CD4-positive, alpha-beta T cell (primary cell): Measurements from ENCODE around the gene CYP4V2. TPM values are rescaled to one million over a fixed set of nuclear protein-coding genes. Genes with fewer than 3 reads are reported as not detected.

Experiments used
- ATAC-seq: fragments of 200-7000 bp; cut with Tn5 transposase; one replicate; pipeline ENCODE4 v1.10.0; 2022; ENCODE audit warnings: mild to moderate bottlenecking; ENCODE audit not compliant: poor library complexity
- CTCF ChIA-PET: fragments of 350-600 bp; sonication (Branson Sonifier 250); formaldehyde crosslinking; loops from one replicate; lab custom pipeline; 2021; ENCODE audit warnings: antibody characterized with exemption, inconsistent platforms; lab: Charles Lee
- POLR2A ChIA-PET: fragments of 350-600 bp; sonication (Branson Sonifier 250); formaldehyde crosslinking; loops from one replicate; lab custom pipeline; 2021; ENCODE audit warnings: antibody characterized with exemption, inconsistent platforms; lab: Charles Lee
- DNase-seq, 14 experiments: peaks; one replicate each; pipeline ENCODE4 v3.0.0-alpha.2; 2013 to 2020; ENCODE audit warnings: mixed read lengths in 2 of 14
- H3K27ac ChIP-seq, 2 donors: one replicate each; pipeline versions ENCODE4 v1.5.1 to v1.7.0; 2013; ENCODE audit warnings: low read length in 2 of 2, low read depth in 1 of 2, mild to moderate bottlenecking in 1 of 2
- H3K27me3 ChIP-seq, 2 experiments: 1 replicate in 1 of 2; 2 replicates in 1 of 2; pipeline versions ENCODE4 v1.6.1 to v1.7.0; 2013; ENCODE audit warnings: low read length in 2 of 2, control low read depth in 1 of 2, mild to moderate bottlenecking in 1 of 2, moderate library complexity in 1 of 2; ENCODE audit not compliant: insufficient read depth in 2 of 2, control insufficient read depth in 1 of 2
- H3K36me3 ChIP-seq: one replicate; pipeline ENCODE4 v1.6.1; 2013; ENCODE audit warnings: low read length, control low read depth; ENCODE audit not compliant: insufficient read depth
- H3K4me1 ChIP-seq: one replicate; pipeline ENCODE4 v1.6.1; 2013; ENCODE audit warnings: low read length, control low read depth; ENCODE audit not compliant: insufficient read depth
- H3K4me3 ChIP-seq: one replicate; pipeline ENCODE4 v1.5.1; 2013; ENCODE audit warnings: mild to moderate bottlenecking, low read length, moderate library complexity
- H3K9me3 ChIP-seq, 2 experiments: 1 replicate in 1 of 2; 2 replicates in 1 of 2; pipeline versions ENCODE4 v1.6.1 to v1.7.0; 2013; ENCODE audit warnings: low read length in 2 of 2, mild to moderate bottlenecking in 2 of 2, control low read depth in 1 of 2, moderate library complexity in 1 of 2; ENCODE audit not compliant: control insufficient read depth in 1 of 2, insufficient read depth in 1 of 2
- H3K27ac Mint-ChIP-seq: one replicate; pipeline ENCODE4 v1.8.0; 2020; ENCODE audit warnings: mixed read lengths
- H3K27me3 Mint-ChIP-seq: one replicate; pipeline ENCODE4 v1.8.0; 2021; ENCODE audit warnings: mixed read lengths
- H3K36me3 Mint-ChIP-seq: one replicate; pipeline ENCODE4 v1.8.0; 2021; ENCODE audit warnings: low read depth, mixed read lengths
- H3K4me1 Mint-ChIP-seq: one replicate; pipeline ENCODE4 v1.8.0; 2021; ENCODE audit warnings: low read depth, mixed read lengths
- H3K4me3 Mint-ChIP-seq: one replicate; pipeline ENCODE4 v1.8.0; 2020; ENCODE audit warnings: mild to moderate bottlenecking, mixed read lengths
- H3K9me3 Mint-ChIP-seq: one replicate; pipeline ENCODE4 v1.8.0; 2020; ENCODE audit warnings: mixed read lengths
- intact Hi-C, 2 experiments: fragments of 100-400 bp; cut with DNase I in 1 of 2; cut with micrococcal nuclease in 1 of 2; formaldehyde crosslinking; loops; one replicate each; pipeline versions ENCODE4 v1.15.1 to v1.9.0; 2023 to 2025; cut with DNase I, micrococcal nuclease
- total RNA-seq, 174 experiments: library from RNA in 2 of 174; stranded (reverse) in 2 of 174; gene quantifications; one replicate each; pipeline ENCODE4 v1.2.3 and lab custom pipeline; 2021 to 2026
- TF ChIP-seq, protein P1 (sequence below): fragments of 200-600 bp; IDR thresholded peaks from one replicate; pipeline ENCODE4 v1.8.0; 2022; ENCODE audit warnings: antibody characterized with exemption, mild to moderate bottlenecking

Gene CYP4V2
- total RNA-seq, 2 experiments from 2014 or later, result 12.7 to 12.8 TPM

GRCh38 chr4:186204103-186204559 lies 12.8 kb downstream of the CYP4V2 start:
- intact Hi-C loops, result loop anchor here (5.0 kb wide), 1 partner anchor 137 kb away; the partner anchor contains the start of gene TLR3 (in 2 of the 2)
- peaks cover 0 to 2% of the 10 kb centered on the region in 2 experiments for H3K9me3 ChIP-seq
- H3K27me3 ChIP-seq, result no peaks in the 10 kb centered on the region
- H3K27ac Mint-ChIP-seq, result peak overlapping the region; percentile 85
- no peaks in the 10 kb centered on the region for H3K27me3 Mint-ChIP-seq
- H3K4me3 Mint-ChIP-seq, result peak overlapping the region; percentile 81
- H3K27ac ChIP-seq, result no peak overlapping the region
- peaks cover 16% of the 10 kb centered on the region for H3K4me1 ChIP-seq
- ChIA-PET CTCF (no interaction called here), POLR2A (interaction anchor here (3.0 kb wide), 1 partner anchor 12 kb away, joined by 35 read pairs; the partner anchor contains the start of gene CYP4V2)
- peak; percentile 72 for ATAC-seq
- peaks cover 9% of the 10 kb centered on the region for H3K36me3 ChIP-seq
- H3K9me3 Mint-ChIP-seq, result peaks cover 5% of the 10 kb centered on the region
- DNase-seq, result peak in 8 of 14 experiments; percentile 10 to 89 (median 62)
- H3K4me1 Mint-ChIP-seq, result peaks cover 29% of the 10 kb centered on the region
- TF ChIP-seq, protein P1, sequence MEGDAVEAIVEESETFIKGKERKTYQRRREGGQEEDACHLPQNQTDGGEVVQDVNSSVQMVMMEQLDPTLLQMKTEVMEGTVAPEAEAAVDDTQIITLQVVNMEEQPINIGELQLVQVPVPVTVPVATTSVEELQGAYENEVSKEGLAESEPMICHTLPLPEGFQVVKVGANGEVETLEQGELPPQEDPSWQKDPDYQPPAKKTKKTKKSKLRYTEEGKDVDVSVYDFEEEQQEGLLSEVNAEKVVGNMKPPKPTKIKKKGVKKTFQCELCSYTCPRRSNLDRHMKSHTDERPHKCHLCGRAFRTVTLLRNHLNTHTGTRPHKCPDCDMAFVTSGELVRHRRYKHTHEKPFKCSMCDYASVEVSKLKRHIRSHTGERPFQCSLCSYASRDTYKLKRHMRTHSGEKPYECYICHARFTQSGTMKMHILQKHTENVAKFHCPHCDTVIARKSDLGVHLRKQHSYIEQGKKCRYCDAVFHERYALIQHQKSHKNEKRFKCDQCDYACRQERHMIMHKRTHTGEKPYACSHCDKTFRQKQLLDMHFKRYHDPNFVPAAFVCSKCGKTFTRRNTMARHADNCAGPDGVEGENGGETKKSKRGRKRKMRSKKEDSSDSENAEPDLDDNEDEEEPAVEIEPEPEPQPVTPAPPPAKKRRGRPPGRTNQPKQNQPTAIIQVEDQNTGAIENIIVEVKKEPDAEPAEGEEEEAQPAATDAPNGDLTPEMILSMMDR, result no peak
- H3K36me3 Mint-ChIP-seq, result peaks cover 27% of the 10 kb centered on the region
- H3K4me3 ChIP-seq, result no peak overlapping the region

DNA sequence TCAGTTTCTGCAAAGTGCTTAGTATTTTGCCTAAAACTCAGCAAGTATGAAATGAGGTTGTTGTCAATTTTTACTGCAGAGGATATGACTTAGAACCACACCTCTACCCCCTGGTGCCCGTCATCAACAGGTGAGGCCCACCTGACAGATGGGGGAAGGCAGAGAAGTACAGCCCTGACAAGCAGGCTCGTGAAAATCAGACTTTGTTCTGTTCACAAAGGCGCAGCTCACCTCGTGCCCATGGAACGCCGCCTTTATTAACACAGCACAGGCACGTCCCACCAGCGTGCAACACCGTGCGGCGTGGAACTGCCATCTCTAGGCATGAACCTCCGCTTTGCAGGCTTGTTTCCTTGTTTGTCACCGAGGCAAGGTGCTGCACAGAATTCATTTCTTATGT lies 13.3 kb downstream of the CYP4V2 start:
- intact Hi-C loops, result loop anchor here (5.0 kb wide), 1 partner anchor 137 kb away; the partner anchor contains the start of gene TLR3 (in 2 of the 2)
- peak overlapping the region; percentile 85 for H3K27ac Mint-ChIP-seq

DNA sequence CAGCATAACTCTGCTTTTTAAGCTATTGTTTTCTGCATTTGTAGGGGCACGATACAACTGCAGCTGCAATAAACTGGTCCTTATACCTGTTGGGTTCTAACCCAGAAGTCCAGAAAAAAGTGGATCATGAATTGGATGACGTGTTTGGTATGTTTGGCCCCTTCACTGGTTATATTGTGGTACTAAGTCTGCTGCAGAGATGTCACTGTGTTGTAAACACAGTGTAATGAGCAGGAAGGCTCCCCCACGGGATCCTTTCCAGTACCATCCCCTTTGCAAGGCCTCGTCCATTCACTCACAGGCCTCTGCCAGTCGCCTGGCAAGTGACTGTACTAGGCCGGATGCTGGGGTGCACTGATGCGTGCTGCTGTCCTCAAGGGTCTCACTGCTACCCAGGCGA lies 13.8 kb downstream of the CYP4V2 start:
- TF ChIP-seq, protein P1, result no peak
- Histone ChIP-seq H3K4me3 (no peak overlapping the region), H3K27me3 (no peaks in the 10 kb centered on the region), H3K36me3 (peaks cover 19% of the 10 kb centered on the region), H3K4me1 (peaks cover 16% of the 10 kb centered on the region), H3K27ac (no peak overlapping the region), H3K9me3 (peaks cover 0 to 3% of the 10 kb centered on the region in 2 experiments)
- ATAC-seq (no peak), DNase-seq (no peak)
- Mint-ChIP-seq H3K27me3 (no peaks in the 10 kb centered on the region), H3K27ac (no peak overlapping the region), H3K4me3 (no peak overlapping the region), H3K36me3 (peaks cover 37% of the 10 kb centered on the region), H3K9me3 (peaks cover 7% of the 10 kb centered on the region), H3K4me1 (peaks cover 29% of the 10 kb centered on the region)
- intact Hi-C loops, result no loop called here
- POLR2A ChIA-PET, result interaction anchor here (0.9 to 3.0 kb wide), 2 partner anchors 13 to 125 kb away, joined by 3 to 35 read pairs; partner anchors contain the start of gene CYP4V2
- CTCF ChIA-PET, result no interaction called here

More for the DNA sequence above, 13.3 kb downstream of the CYP4V2 start:
- no peak overlapping the region for H3K27ac ChIP-seq
- peaks cover 0 to 3% of the 10 kb centered on the region in 2 experiments for H3K9me3 ChIP-seq
- ChIA-PET POLR2A (interaction anchor here (0.9 to 3.0 kb wide), 2 partner anchors 13 to 124 kb away, joined by 3 to 35 read pairs; partner anchors contain the start of gene CYP4V2), CTCF (no interaction called here)
- peaks cover 32% of the 10 kb centered on the region for H3K36me3 Mint-ChIP-seq
- no peaks in the 10 kb centered on the region for H3K27me3 Mint-ChIP-seq
- H3K4me3 Mint-ChIP-seq, result peak overlapping the region; percentile 81
- peaks cover 29% of the 10 kb centered on the region for H3K4me1 Mint-ChIP-seq
- DNase-seq (peak in 2 of 14 experiments; percentile 30 to 51), ATAC-seq (peak; percentile 32)
- H3K9me3 Mint-ChIP-seq, result peaks cover 7% of the 10 kb centered on the region
- peaks cover 14% of the 10 kb centered on the region for H3K36me3 ChIP-seq
- H3K4me1 ChIP-seq, result peaks cover 16% of the 10 kb centered on the region
- TF ChIP-seq, protein P1, result no peak
- no peaks in the 10 kb centered on the region for H3K27me3 ChIP-seq
- H3K4me3 ChIP-seq, result no peak overlapping the region
